NCI-H146 (cell line): Measurements from ENCODE around the gene SNED1.

Experiments used
- DNase-seq: peaks from one replicate; lab custom pipeline; 2025; lab: John Stamatoyannopoulos, UW

Gene SNED1

DNA sequence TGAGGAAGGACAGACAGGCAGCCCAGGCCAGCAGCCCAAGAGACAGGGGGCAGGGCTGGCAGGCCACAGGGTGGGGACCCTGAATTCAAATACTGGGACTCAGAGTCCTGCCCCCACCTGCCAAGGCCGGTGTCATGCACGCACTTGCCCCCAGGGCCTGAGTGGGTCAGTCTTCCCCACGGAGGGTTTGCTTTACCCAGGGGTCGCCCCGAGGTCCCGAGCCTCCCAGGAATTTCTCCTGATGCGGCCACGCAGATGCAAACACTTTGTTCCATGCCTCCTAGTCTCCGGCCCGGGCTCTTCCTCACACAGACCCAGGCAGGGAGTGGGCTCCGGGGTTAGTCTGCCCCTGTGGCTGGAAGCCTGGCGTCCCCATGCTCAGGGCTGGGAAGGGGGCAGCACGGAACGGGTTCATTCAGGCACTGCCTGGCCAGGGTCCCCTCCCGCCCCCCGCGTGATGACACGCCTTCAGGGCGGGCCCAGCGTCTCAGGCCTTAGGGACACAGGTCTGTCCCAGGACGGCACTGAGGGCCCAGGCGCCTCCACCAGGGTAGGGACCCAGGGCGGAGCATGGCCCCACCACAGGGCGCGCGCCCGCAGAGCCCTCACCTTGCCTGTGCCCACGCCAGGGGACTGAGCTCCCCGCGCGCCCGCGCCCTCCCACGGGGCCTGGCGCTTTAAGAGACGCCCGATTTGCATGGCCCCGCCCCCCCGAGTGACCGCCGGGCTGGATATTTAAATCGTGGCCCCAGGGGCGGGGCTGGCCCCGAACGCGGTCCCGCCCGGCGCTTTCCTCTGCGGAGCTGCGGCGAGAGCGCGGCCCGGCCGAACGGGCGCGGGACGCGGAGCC lies at the start of gene SNED1:
TSS of gene SNED1 (plus strand) at position 763 of the 850 bp plus-strand sequence. CDS start 220 bp downstream, outside the sequence.
- DNase-seq: peak; percentile 79

GRCh38 chr2:240948905-240949790 lies 49.3 kb upstream of the SNED1 start:
- DNase-seq: peak; percentile 50

DNA sequence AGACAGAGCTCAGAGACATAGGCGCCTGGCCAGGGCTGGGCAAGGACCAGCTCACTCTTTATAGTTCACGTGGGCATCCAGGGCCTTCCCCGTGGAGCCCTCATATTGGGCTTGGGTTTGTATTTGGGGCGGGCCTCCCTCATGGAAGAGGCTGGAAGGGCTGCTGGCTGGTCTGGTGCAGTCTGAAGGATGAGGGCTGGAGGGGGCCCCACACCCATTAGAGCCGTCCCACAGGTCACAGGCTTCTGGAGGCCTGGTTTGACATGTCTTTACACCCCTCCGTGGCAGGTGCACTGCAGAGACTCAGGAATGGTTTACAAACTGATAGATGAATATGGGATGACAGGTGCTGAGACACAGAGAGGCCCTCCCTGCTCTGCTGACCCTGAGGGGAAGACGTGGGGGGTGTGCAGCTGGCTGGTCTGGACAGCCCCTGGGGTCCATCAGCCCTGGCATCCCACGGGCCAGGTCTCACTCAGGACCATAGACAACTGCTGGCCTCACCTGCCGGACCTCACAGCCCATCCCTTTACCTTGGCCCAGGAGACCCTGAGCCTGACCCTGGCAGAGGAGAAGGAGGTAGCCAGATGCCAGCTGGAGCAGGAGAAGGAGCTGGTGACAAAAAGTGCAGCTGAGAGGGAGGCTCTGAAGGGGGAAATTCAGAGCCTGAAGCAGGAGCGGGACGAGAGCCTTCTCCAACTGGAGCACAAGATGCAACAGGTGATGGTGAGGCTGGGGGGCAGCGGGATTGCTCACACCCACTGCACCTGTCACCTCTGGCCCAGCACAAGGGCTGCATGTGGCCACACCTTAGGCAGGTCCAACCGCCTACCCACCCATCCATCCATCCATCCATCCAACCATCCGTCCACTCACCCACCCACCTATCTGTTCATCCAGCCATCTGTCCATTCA lies 48.4 kb upstream of the SNED1 start:
- peak; percentile 21 for DNase-seq

DNA sequence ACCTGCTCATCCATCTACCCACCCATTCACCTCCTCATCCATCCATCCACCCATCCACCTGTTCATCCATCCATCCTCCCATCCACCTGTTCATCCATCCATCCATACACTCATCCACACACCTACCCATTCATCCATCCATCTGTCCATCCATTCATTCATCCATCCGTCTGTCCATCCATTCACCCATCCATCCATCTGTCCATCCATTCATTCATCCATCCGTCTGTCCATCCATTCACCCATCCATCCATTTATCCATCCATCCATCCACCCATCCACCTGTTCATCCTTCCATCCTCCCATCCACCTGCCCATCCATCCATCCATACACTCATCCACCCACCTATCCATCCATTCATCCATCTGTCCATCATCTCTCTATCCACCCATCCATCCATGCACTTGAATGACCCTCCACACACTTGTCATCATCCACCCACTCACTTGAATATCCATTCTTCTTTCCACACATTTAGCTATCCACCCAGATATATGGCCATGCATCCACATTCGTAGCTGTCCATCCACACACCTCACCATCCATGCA lies 47.3 kb upstream of the SNED1 start:
- no peak for DNase-seq

DNA sequence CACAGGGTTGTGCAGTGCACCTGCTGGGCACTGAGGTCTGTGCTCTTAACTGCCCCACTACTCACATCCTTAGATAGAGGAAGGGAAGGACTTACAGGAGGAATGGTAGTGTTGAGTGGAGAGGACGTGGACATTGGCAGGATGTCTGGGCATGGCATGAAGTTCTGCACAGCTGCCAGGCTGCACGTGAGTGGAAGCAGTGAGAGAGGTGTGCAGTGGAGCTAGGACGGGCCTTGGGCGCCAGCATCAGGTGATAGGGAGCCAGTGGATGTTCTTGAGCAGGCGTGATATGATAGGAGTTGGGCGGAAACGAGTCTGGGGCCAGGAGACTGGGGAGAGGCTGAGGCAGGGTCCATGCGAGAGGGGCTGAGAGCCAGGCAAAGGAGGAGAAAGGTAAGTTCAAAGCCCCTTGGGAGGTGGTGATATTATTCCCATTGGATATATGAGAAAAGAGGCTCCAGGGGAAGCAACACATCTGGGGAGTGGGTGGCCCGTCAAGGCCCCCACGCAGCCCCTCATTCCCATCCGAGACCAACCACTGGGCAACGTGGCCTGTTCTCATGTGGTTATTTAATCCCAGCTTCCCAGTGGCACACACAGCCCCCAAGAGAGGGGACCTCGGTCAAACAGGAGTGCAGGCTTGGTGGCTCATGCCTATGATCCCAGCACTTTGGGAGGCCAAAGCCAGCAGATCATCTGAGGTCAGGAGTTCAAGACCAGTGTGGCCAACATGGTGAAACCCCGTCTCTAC lies 45.7 kb upstream of the SNED1 start:
- no peak for DNase-seq

DNA sequence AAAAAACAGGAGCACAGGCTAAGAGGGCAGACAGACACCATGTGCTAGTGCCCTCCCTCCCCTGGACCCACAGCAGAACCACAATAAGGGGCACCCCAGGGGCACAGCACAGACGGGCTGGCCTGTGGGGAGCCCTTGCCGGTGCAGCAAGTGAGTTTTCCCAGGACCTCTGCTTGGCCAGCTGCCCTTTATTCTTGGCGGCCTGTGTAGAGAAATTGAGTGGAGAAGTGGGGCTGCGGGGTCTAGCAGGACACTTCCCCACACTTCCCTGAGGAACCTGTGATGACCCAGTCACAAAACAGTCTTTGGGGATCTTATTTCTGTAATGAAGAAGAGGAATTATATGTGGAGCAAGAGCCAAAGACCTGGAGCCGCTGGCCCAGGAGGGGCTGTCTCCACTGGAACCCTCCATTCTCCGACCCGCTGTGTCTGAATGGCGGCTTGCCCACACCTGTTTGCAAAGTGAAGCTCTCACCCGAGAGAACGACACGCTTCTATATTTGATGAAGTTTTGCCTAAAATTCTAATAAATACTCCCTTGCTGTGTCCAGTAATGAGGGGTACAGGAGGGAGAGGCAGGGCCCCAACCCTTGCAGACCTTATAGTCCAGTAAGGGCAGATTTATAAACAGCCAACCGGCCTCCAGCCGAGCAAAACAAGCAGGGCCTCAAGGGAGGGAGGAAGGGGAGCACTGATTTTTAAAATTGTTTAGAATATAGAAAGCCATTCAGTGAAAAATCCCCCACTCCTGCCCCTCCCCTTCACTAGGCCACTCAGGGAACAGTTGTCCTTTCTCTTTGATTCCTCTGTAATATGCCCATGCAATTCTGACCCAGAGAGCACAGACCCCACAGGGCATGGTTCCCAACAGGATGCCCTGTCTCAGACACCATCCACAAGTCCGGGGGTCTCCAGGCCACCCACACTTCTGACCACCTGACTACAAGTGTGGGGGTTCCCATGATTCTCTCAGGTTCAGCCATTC lies 44.7 kb upstream of the SNED1 start:
- DNase-seq: no peak

DNA sequence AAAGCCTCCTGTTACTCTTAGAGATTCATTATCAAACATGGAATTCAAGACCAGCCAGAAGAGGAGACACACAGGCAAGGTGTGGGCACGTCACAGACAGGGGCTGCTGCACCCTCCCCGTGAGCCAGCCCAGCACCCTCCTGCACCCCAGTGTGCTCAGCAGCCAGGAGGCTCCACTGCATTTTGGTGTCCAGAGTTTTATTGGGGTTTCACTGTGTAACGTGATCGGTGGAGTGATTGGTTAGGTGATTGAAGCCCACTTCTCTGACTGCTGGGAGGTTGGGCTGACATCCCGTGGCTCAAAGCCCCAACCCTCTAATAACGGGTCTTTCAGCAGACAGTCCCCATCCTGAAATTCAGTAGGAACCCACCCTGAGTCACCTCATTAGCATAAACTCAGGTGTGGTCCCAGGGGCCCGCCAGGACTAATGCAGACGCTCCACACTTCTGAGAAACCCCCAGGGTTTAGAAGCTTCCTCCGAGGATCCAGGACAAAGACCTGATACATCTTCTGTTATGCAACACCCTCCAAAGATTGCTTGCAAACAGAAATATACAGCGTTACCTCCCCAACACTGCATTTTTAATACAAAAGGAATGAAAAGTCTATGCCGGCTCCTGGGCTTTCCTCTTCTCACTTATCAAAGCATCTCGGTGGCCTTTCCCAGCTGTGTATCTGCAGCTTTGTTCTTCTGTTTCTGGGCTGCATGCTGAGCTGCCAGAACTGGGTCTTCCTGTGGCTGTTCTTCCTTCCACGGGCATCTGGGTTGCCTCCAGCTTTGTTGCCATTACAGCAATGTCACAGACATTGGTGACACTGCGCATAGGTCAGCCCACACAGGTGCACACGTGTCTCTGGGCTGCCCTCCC lies 43.7 kb upstream of the SNED1 start:
- no peak for DNase-seq

GRCh38 chr2:240955306-240956170 lies 42.9 kb upstream of the SNED1 start:
- no peak for DNase-seq

GRCh38 chr2:240956171-240956934 lies 42.1 kb upstream of the SNED1 start:
- DNase-seq: no peak

DNA sequence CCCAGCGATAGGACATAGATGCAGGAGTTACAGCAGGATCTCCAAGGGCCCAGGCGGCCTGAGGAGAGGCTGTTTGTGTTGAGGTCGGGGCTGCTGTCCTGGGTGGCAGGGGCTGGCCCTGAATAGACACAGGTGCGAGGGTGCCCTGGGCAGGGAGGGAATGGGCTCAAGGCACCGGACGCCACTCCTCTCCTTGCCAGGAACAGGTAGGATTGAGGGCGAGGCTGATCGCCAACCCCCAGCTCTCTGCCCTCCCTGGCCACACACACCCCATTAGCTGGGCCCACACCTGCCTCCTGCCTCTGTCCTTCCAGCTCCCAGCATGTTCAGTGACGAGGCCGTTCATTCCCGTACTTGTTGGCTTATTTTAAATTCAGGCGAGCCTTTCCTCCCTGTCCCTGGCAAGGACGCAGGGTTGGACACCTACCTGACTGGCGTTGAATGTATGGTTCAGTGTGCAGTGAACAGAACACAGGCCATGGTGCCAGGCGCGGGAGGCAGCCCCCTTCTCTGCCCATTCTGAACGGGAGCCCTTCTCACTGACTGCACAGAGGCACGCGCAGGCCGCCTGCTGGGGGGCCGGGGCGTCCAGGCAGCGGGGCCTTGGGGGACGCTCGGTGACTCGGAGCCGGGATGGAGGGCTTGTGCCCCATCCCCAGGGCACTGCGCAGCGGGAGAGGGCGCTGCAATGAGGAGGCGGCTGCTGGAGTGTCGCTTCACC lies 41.3 kb upstream of the SNED1 start:
- DNase-seq: no peak

- DNase-seq: no peak
Measured at GRCh38 chr2:240957656-240958365, 40.6 kb upstream of the SNED1 start.

GRCh38 chr2:240958366-240959213 lies 39.8 kb upstream of the SNED1 start:
- no peak for DNase-seq

DNA sequence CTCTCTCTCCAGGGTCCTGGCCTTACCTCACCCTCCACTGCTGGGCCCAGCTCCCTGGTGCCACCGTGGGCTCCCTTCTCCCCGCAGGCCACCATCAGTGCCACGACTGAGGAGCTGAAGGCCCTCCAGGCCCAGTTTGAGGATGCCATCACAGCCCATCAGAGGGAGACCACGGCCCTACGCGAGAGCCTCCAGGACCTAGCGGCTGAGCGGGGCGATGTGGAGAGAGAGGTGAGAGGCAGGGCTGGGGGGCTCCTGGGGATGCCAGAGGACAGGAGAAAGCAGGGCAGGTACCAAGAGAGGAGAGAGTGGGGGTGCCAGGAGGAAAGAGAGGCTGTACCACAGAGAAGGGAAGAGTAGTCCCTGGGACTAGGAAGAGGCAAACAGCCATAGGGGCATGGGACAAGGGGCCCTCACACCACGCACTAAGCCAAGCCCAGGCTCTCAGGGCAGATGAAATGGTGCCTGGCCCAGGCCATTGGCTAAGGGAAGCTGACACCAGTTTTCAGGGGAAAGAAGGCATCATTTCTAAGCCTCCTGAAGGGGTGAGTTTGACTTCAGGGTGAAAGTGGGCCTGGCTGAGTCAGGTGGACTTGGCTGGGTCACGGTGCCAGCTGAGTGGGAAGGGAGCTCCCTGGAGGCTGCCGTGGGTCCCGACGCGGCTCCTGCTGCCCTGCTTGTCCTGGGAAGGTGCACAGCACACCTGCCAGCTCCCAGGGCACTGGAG lies 39.0 kb upstream of the SNED1 start:
- no peak for DNase-seq

DNA sequence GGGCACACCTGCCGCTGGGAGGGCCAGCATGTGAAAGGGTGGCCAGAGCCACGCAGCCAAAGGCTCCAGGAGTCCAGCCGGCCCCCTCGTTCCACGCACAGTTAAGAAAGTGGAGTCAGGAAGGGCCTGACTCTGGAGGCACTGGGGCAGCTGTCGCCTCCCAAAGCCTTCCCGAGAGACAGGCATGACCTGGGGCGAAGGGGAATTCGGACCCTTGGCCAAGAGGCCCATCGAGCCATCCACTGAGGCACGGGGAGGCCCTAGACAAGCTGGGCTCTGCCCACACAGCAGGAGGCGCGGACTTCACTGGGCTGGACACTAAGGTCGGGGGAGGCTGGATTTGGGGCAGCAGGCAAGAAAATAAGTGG lies 38.5 kb upstream of the SNED1 start:
- no peak for DNase-seq
